ENCODE measurements around the gene USP7.

USP7 gene

DNA sequence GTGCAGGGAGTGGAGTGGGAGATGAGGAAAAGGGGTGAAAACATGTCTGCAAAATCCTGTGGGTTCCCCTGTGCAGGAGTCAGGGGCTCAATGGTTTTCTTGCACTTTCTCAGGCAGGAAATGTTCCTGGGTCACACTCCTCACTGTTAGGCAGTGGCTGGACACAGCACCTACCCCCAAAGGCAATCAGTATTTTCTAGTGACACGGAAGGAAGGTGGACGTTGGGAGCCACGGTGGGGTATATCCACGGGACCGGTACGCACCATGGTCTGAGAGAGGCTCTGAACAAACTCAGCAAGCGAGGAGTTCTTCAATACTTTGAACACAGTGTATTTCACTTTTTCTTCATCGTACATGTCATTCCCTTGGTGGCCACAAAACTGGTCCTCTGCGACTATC, 60.7 kb downstream of the USP7 start:
- no peak overlapping the region for H3K4me3 ChIP-seq (ENCODE audit: low read length)
- TF ChIP-seq, protein P1, sequence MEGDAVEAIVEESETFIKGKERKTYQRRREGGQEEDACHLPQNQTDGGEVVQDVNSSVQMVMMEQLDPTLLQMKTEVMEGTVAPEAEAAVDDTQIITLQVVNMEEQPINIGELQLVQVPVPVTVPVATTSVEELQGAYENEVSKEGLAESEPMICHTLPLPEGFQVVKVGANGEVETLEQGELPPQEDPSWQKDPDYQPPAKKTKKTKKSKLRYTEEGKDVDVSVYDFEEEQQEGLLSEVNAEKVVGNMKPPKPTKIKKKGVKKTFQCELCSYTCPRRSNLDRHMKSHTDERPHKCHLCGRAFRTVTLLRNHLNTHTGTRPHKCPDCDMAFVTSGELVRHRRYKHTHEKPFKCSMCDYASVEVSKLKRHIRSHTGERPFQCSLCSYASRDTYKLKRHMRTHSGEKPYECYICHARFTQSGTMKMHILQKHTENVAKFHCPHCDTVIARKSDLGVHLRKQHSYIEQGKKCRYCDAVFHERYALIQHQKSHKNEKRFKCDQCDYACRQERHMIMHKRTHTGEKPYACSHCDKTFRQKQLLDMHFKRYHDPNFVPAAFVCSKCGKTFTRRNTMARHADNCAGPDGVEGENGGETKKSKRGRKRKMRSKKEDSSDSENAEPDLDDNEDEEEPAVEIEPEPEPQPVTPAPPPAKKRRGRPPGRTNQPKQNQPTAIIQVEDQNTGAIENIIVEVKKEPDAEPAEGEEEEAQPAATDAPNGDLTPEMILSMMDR (IDR thresholded peaks at IDR 0.05; ENCODE audit: insufficient read depth, low read depth, low read length, missing control alignments): no peak
- DNase-seq (ENCODE audit: low read depth): no peak

DNA sequence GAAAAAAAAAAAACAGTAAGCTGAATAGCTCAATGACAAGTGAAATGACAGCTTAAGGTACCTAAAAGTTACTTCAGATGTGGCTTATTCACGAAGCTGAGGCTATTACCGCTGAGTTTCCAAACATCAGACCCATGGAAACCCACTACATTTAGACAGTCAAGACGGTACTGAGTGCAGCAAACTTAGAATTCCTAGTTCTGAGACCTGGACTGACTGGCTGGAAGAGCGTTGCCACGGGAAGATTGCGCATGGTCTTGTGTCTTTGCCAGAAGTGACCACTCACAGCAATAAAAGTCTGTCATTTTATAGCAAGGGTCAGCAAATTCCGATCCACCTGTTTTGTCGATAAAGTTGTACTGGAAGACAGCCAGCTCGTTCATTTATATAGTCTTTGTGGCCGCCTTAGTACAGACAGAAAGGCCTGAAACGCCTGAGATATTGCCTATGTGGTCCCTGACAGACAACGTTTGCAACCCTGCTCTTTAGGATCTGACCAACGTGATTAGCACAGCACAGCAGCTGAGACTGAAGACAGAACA, 62.3 kb downstream of the USP7 start:
- no peak overlapping the region for H3K4me3 ChIP-seq (ENCODE audit: low read length)
- DNase-seq (ENCODE audit: low read depth): no peak
- TF ChIP-seq, protein P1 (IDR thresholded peaks at IDR 0.05; ENCODE audit: insufficient read depth, low read depth, low read length, missing control alignments): no peak

DNA sequence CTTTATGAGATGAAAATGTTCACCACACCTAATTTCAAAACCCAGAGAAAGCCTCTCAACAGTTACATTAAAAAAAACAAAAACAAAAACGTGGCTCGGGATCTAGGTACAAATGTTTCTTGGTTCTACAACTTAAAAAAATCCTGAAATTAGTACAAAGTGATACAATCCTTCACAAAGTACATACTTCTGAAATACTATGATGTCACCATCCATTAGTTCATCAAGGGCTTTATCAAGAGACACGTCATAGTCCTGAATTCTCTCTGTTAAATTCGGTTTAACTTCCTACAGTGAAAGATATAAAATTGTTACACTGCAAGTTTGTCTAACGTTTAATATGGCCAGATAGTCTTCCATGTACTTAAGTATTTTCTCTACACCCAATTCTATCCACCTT, 63.4 kb downstream of the USP7 start:
- TF ChIP-seq, protein P1 (IDR thresholded peaks at IDR 0.05; ENCODE audit: insufficient read depth, low read depth, low read length, missing control alignments): no peak
- H3K4me3 ChIP-seq (ENCODE audit: low read length): no peak overlapping the region
- no peak for DNase-seq (ENCODE audit: low read depth)

DNA sequence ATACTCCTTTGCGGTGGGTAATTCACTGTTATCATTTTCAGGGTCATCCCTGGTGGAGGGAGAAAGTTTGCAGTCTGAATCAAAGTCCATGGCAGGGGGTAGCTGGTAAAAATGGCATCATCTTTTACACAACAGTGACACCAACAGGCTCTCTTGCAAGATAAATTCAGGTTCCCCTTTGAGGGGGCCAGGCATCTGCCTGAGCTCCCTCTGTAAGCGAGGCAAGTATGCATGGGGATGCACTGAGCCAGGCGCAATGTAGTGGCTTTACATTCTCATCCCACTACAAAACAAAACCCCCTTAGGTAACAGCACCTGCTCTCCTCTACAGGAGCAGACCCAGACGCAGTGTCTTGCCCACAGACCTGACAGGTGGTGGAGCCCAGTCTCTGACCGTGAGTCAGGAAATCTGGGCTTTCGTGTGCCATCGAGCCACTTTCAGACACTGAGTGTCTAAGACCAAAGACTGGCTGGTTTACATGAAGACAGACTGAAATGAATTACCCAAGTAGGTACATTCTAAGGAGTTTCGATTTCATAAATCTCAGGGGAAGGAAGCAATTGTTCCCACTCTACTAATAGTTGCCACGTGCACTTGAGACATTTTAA, 63.9 kb downstream of the USP7 start:
- TF ChIP-seq, protein P1 (IDR thresholded peaks at IDR 0.05; ENCODE audit: insufficient read depth, low read depth, low read length, missing control alignments): no peak
- no peak for DNase-seq (ENCODE audit: low read depth)
- H3K4me3 ChIP-seq (ENCODE audit: low read length): no peak overlapping the region

DNA sequence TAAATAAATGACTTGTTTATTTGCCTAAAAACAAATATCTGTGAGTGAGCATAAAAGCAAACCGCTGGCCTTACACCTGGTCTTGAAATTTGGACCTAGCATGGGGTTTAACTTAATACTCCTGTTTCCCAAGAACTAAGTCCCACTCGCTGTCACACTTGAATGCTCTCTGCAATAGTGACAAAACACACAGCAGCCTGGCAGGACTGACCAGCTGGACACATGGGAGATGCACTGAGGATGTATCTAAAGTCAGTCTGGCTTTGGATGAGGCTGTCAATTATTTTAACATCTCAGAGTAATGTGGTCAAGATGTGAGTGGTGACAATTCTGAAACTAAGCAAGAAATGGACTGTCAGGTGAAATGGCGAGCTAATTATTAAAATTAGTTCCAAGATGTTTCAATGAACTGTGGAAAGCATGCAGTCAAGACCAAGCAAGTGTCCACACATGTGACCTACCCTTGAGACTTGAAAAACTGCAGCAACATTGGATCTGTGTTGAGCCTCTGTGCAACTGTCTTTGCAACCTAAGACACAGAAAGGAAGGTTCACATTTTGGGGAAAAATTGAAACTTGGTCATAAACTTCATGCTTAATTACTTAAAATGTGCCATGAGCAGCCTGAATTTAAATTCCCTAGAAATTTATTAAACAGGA, 64.9 kb downstream of the USP7 start:
- H3K4me3 ChIP-seq (ENCODE audit: low read length): no peak overlapping the region
- no peak for DNase-seq (ENCODE audit: low read depth)
- TF ChIP-seq, protein P1 (IDR thresholded peaks at IDR 0.05; ENCODE audit: insufficient read depth, low read depth, low read length, missing control alignments): no peak

DNA sequence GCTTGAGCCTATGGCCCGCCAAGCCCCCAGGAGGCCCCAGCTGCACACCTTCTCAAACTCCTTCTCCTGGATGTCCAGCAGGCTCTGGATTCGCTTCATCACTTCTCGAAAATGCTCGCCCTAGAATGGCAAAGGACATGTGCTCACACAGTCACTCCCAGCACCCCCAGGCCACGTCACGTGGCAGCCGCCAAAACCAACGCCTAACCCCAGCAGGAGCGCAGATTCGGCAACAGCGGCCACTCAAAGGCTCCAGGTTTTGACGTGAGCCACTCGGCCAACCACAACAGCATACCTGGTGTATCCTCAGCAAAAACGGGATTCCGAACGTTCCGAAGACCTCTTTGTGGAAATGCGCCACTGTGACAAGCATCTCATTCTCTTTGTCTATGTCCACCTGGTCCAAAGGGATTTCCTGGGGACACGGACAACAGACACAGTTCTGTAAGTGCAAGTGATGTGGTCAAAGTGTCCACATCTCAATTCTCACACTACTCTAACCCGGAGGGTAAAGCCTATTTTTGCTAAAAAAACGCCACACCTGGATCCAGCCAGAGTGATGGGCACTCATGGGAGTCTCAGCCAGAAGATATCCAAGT, 68.9 kb downstream of the USP7 start:
- H3K4me3 ChIP-seq (ENCODE audit: low read length): no peak overlapping the region
- DNase-seq (ENCODE audit: low read depth): no peak
- TF ChIP-seq, protein P1 (IDR thresholded peaks at IDR 0.05; ENCODE audit: insufficient read depth, low read depth, low read length, missing control alignments): no peak
